ENCODE results near the gene DCST1.

DCST1 gene

GRCh38 chr1:155091071-155092051, 57.7 kb downstream of the DCST1 start:
- peak; percentile 98 for TF ChIP-seq CTCF (IDR thresholded peaks at IDR 0.05; ENCODE audit: insufficient read depth, low read depth, low read length, missing control alignments)
- DNase-seq (ENCODE audit: low read depth), result peak; percentile 76
- H3K4me3 ChIP-seq (ENCODE audit: low read depth, low read length), result no peak overlapping the region

DNA sequence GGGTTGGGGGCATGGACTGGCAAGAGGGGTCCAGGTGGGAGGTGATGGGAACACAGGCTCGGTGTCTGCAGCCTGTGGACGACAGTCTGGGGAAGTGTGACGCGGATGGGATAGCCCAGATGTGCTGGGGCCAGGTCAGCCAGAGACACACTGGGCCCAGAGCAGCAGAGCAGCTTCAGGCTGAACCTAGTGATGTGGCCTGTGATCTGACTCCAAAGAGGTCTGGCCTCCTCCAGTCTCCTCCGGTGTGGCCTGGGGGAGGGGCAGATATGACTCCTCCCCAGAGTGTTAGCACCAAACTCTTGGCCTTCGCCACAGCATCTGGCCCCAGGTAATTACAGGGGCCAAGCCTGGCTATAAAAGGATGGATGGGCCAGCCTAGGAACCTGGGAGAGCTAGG, 58.5 kb downstream of the DCST1 start:
- no peak overlapping the region for H3K4me3 ChIP-seq (ENCODE audit: low read depth, low read length)
- TF ChIP-seq CTCF (IDR thresholded peaks at IDR 0.05; ENCODE audit: insufficient read depth, low read depth, low read length, missing control alignments), result no peak
- DNase-seq (ENCODE audit: low read depth), result no peak

DNA sequence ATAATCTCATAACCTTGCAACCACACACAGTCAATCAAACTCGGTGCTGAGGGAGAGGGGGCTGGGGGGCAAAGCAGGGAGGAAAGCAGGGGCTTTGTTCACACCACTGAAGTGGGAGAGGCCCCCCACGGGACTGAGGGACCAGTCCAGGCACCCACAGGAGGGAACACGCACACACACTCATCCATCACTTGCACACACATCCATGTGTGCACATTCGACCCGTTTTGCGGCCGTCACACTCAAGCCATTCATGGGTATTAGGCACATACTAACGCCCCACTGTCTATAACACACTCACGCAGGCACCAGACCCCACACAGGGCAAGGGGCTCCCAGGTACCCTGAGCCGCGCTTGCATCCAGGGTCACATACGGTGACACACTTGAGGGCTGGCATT, 59.0 kb downstream of the DCST1 start:
- no peak overlapping the region for H3K4me3 ChIP-seq (ENCODE audit: low read depth, low read length)
- TF ChIP-seq CTCF (IDR thresholded peaks at IDR 0.05; ENCODE audit: insufficient read depth, low read depth, low read length, missing control alignments), result no peak
- DNase-seq (ENCODE audit: low read depth), result no peak

GRCh38 chr1:155093911-155094621, 60.4 kb downstream of the DCST1 start:
- TF ChIP-seq CTCF (IDR thresholded peaks at IDR 0.05; ENCODE audit: insufficient read depth, low read depth, low read length, missing control alignments), result peak; percentile 24
- DNase-seq (ENCODE audit: low read depth), result no peak
- H3K4me3 ChIP-seq (ENCODE audit: low read depth, low read length), result no peak overlapping the region

- H3K4me3 ChIP-seq (ENCODE audit: low read depth, low read length), result no peak overlapping the region
- DNase-seq (ENCODE audit: low read depth), result no peak
These were observed 61.0 kb downstream of the DCST1 start for GRCh38 chr1:155094622-155094948.

GRCh38 chr1:155099331-155099730, 65.7 kb downstream of the DCST1 start:
- TF ChIP-seq CTCF (IDR thresholded peaks at IDR 0.05; ENCODE audit: insufficient read depth, low read depth, low read length, missing control alignments), result no peak
- DNase-seq (ENCODE audit: low read depth), result no peak
- no peak overlapping the region for H3K4me3 ChIP-seq (ENCODE audit: low read depth, low read length)

More at GRCh38 chr1:155094622-155094948, 61.0 kb downstream of the DCST1 start:
- TF ChIP-seq CTCF (IDR thresholded peaks at IDR 0.05; ENCODE audit: insufficient read depth, low read depth, low read length, missing control alignments), result no peak
